NCI-H748 (cell line): ENCODE measurements around the gene MED9.

Experiments used
- DNase-seq: peaks from one replicate; lab custom pipeline; 2025; ENCODE audit not compliant: unreplicated experiment; lab: John Stamatoyannopoulos, UW

Gene MED9

GRCh38 chr17:17503566-17504130 lies 26.8 kb downstream of the MED9 start:
- no peak for DNase-seq

GRCh38 chr17:17504341-17505140 lies 27.7 kb downstream of the MED9 start:
- no peak for DNase-seq

GRCh38 chr17:17505151-17505550 lies 28.4 kb downstream of the MED9 start:
- no peak for DNase-seq

- DNase-seq: no peak
Observed at GRCh38 chr17:17505610-17506171, 28.9 kb downstream of the MED9 start.

- no peak for DNase-seq
Observed at GRCh38 chr17:17506181-17506741, 29.5 kb downstream of the MED9 start.

- DNase-seq: no peak
Observed at GRCh38 chr17:17506893-17507464, 30.2 kb downstream of the MED9 start.

GRCh38 chr17:17507465-17508011 lies 30.7 kb downstream of the MED9 start:
- DNase-seq: no peak

GRCh38 chr17:17508019-17508535 lies 31.3 kb downstream of the MED9 start:
- no peak for DNase-seq

- DNase-seq: no peak
Observed at GRCh38 chr17:17508646-17509591, 32.1 kb downstream of the MED9 start.

GRCh38 chr17:17509601-17510425 lies 33.0 kb downstream of the MED9 start:
- no peak for DNase-seq

GRCh38 chr17:17510456-17511292 lies 33.9 kb downstream of the MED9 start:
- no peak for DNase-seq

- no peak for DNase-seq
Observed at GRCh38 chr17:17511293-17511741, 34.5 kb downstream of the MED9 start.

GRCh38 chr17:17511881-17512858 lies 35.4 kb downstream of the MED9 start:
- no peak for DNase-seq

GRCh38 chr17:17512866-17513265 lies 36.1 kb downstream of the MED9 start:
- DNase-seq: no peak

- DNase-seq: no peak
Observed at GRCh38 chr17:17513626-17514025, 36.8 kb downstream of the MED9 start.

- no peak for DNase-seq
Observed at GRCh38 chr17:17514361-17514992, 37.7 kb downstream of the MED9 start.
